Daoy (cell line): ENCODE measurements around the gene CEACAM19. TPM values are rescaled to one million over a fixed set of nuclear protein-coding genes. Genes with fewer than 3 reads are reported as not detected.
A peak's percentile ranks its signal among the peaks of the same experiment; 100 is the strongest.

ENCODE experiments used
- DNase-seq: peaks from one replicate; pipeline ENCODE4 v3.0.0-alpha.2; 2015; ENCODE audit warnings: low read depth
- total RNA-seq: library from RNA; depleted of rRNA; stranded (reverse); fragments of >200 nt; shearing (Covaris generic); gene quantifications from 2 replicates; pipeline ENCODE4 v1.2.3, GENCODE V29; 2014; rRNA removed

Gene CEACAM19
- total RNA-seq, 1 experiment from 2014 or later, result 0.23 TPM

GRCh38 chr19:44722131-44723121 lies 51.1 kb downstream of the CEACAM19 start:
- DNase-seq, result no peak

GRCh38 chr19:44723299-44723951 lies 52.1 kb downstream of the CEACAM19 start:
- DNase-seq, result no peak

- peak; percentile 86 for DNase-seq
Observed at GRCh38 chr19:44723952-44724319, 52.7 kb downstream of the CEACAM19 start.

GRCh38 chr19:44725251-44725650 lies 54.0 kb downstream of the CEACAM19 start:
- no peak for DNase-seq

GRCh38 chr19:44725684-44726083 lies 54.4 kb downstream of the CEACAM19 start:
- DNase-seq, result no peak

GRCh38 chr19:44726465-44726864 lies 55.2 kb downstream of the CEACAM19 start:
- no peak for DNase-seq

- DNase-seq, result no peak
Observed at GRCh38 chr19:44728178-44728577, 56.9 kb downstream of the CEACAM19 start.

GRCh38 chr19:44729516-44730033 lies 58.3 kb downstream of the CEACAM19 start:
- no peak for DNase-seq

GRCh38 chr19:44731081-44731480 lies 59.8 kb downstream of the CEACAM19 start:
- DNase-seq, result no peak

- DNase-seq, result no peak
Observed at GRCh38 chr19:44731622-44732021, 60.3 kb downstream of the CEACAM19 start.

- no peak for DNase-seq
Observed at GRCh38 chr19:44732235-44733014, 61.1 kb downstream of the CEACAM19 start.

Other genes with a start within 250 kb of the CEACAM19 start
- gene ZNF229, start 223.0 kb upstream of the CEACAM19 start, total RNA-seq, result 5.0 and 9.1 TPM in 2 replicates
- gene ZNF180, start 171.0 kb upstream of the CEACAM19 start, total RNA-seq, result 7.3 and 8.3 TPM in 2 replicates
- gene CEACAM20, start 141.8 kb upstream of the CEACAM19 start, total RNA-seq, result not detected in 2 replicates
- gene IGSF23, start 57.9 kb upstream of the CEACAM19 start, total RNA-seq, result not detected in 2 replicates
- gene PVR, start 27.6 kb upstream of the CEACAM19 start, total RNA-seq, result 74.5 and 78.3 TPM in 2 replicates
- not detected in 2 replicates for gene CEACAM16, start 27.7 kb downstream of the CEACAM19 start, total RNA-seq
- 7.6 and 9.3 TPM in 2 replicates for gene BCL3, start 77.2 kb downstream of the CEACAM19 start, total RNA-seq
- not detected in 2 replicates for gene CBLC, start 106.4 kb downstream of the CEACAM19 start, total RNA-seq
- gene BCAM, start 137.6 kb downstream of the CEACAM19 start, total RNA-seq, result 4.6 and 13.4 TPM in 2 replicates
- 66.4 and 73.7 TPM in 2 replicates for gene NECTIN2, start 174.8 kb downstream of the CEACAM19 start, total RNA-seq
- 170 and 179 TPM in 2 replicates for gene TOMM40, start 219.8 kb downstream of the CEACAM19 start, total RNA-seq
- 0.86 and 1.6 TPM in 2 replicates for gene APOE, start 234.3 kb downstream of the CEACAM19 start, total RNA-seq
- gene APOC1, start 243.1 kb downstream of the CEACAM19 start, total RNA-seq, result 4.4 and 24.5 TPM in 2 replicates